SIG-M5 (cell line): Measurements from ENCODE around the gene EIF4EBP3.

ENCODE experiments used
- DNase-seq: peaks from one replicate; lab custom pipeline; 2025; lab: John Stamatoyannopoulos, UW

The EIF4EBP3 gene

GRCh38 chr5:140547508-140548299 is at the start of gene EIF4EBP3:
EIF4EBP3 (plus strand) TSS chr5:140547662; CDS start chr5:140547738, 76 bp downstream.
- peak; percentile 56 for DNase-seq

- DNase-seq, result no peak
Measured at GRCh38 chr5:140497897-140498296, 49.6 kb upstream of the EIF4EBP3 start.

GRCh38 chr5:140498591-140498990 is 48.9 kb upstream of the EIF4EBP3 start:
- DNase-seq, result no peak

- no peak for DNase-seq
Measured at GRCh38 chr5:140502834-140503233, 44.6 kb upstream of the EIF4EBP3 start.

- no peak for DNase-seq
Measured at GRCh38 chr5:140509898-140510297, 37.6 kb upstream of the EIF4EBP3 start.

- no peak for DNase-seq
Measured at GRCh38 chr5:140513124-140513523, 34.3 kb upstream of the EIF4EBP3 start.

- DNase-seq, result no peak
Measured at GRCh38 chr5:140524003-140524402, 23.5 kb upstream of the EIF4EBP3 start.

- DNase-seq, result no peak
Measured at GRCh38 chr5:140540227-140540626, 7.2 kb upstream of the EIF4EBP3 start.

GRCh38 chr5:140542972-140543371 is 4.5 kb upstream of the EIF4EBP3 start:
- DNase-seq, result no peak

GRCh38 chr5:140544986-140545385 is 2.5 kb upstream of the EIF4EBP3 start:
- DNase-seq, result no peak

GRCh38 chr5:140545606-140546005 is 1.9 kb upstream of the EIF4EBP3 start:
- DNase-seq, result no peak

GRCh38 chr5:140546851-140547507 is 483 bp upstream of the EIF4EBP3 start:
- no peak for DNase-seq

GRCh38 chr5:140548300-140548688 is 832 bp downstream of the EIF4EBP3 start:
- DNase-seq, result no peak

- no peak for DNase-seq
Measured at GRCh38 chr5:140548791-140549190, 1.3 kb downstream of the EIF4EBP3 start.

GRCh38 chr5:140549237-140550144 is 2.0 kb downstream of the EIF4EBP3 start:
- peak; percentile 57 for DNase-seq

GRCh38 chr5:140550147-140551079 is 3.0 kb downstream of the EIF4EBP3 start:
- no peak for DNase-seq

- DNase-seq, result no peak
Measured at GRCh38 chr5:140551872-140552271, 4.4 kb downstream of the EIF4EBP3 start.

GRCh38 chr5:140553657-140554056 is 6.2 kb downstream of the EIF4EBP3 start:
- peak; percentile 54 for DNase-seq

GRCh38 chr5:140554454-140554853 is 7.0 kb downstream of the EIF4EBP3 start:
- no peak for DNase-seq

GRCh38 chr5:140555747-140556312 is 8.4 kb downstream of the EIF4EBP3 start:
- no peak for DNase-seq

GRCh38 chr5:140556438-140556837 is 9.0 kb downstream of the EIF4EBP3 start:
- DNase-seq, result peak; percentile 49
